Measurements from ENCODE around the gene ZDHHC11B. TPM values are rescaled to one million over a fixed set of nuclear protein-coding genes. Genes with fewer than 3 reads are reported as not detected.
"Not testable (repeated sequence)": the region's sequence is repeated elsewhere in the genome, so short reads cannot be mapped to it uniquely, and the experiment has no call there.

The ZDHHC11B gene
- total RNA-seq, 1 experiment from 2014 or later, result not detected

DNA sequence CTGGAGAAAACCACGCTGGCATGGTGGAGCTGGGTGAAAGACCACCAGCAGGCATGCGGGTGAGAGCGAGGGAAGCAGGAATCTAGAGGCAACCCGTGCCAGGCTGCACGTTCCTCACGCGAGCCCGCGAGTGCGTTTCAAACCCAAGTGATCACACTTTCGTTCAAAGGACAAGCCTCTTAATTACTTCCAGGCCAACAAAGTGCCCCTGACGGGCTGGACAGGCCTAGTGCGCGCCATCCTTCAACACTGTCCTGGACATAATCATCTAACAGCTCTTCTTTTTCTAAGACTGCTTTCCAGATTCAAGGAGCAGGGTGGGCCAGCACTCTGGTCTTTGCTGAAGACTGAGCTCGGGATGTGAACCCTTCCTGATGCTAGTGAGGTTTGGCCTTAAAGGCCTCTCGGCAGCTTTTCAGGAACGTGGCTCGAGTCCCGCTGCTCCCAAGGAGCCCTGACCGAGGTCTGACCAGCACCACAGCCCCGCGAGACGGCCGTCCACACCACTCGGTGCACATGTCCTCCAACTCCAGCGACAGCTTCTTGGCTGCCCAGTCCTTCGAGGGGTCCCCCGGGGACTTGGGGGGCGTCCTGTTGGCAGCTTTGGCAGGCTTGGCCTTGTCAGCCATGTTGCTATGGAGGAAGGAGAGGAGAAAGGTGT is 14.9 kb downstream of the ZDHHC11B start:
- not testable (repeated sequence) for DNase-seq (ENCODE audit: low read depth)

GRCh38 chr5:766666-767431 is 17.7 kb downstream of the ZDHHC11B start:
- DNase-seq (ENCODE audit: low read depth), result no peak

DNA sequence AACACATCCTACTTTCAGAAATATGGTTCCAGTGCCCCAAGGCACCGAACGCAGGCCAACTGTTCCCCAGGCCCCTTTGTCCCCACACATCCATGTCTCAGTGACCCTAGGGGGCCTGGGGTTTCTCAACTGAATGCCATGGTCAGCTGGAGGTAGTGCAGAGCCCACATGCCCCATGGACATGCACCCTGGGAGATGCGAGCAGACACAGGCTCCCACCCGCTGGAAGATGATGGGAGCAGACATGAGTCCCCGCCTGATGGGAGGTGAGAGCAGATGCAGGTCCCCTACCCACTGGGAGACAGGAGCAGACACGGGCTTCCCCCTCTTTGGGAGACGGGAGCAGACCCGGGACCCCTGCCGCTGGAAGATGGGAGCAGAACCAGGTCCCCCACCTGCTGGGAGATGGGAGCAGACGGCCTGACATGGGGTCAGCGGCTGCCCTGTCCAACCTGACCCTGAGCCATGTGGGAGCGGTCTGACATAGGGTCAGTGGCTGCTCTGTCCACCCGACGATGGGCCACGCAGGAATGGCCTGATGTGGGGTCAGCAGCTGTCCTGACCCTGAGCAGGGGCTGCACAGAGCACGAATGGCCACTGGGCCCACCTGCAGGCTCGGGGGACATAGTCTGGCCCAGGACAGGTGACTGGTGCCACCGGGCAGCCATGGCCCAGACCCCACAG is 18.4 kb downstream of the ZDHHC11B start:
- DNase-seq (ENCODE audit: low read depth), result no peak

- no peak for DNase-seq (ENCODE audit: low read depth)
Measured at GRCh38 chr5:763998-764781, 20.3 kb downstream of the ZDHHC11B start.

- no peak for DNase-seq (ENCODE audit: low read depth)
Measured at GRCh38 chr5:763397-763796, 21.1 kb downstream of the ZDHHC11B start.

- not testable (repeated sequence) for DNase-seq (ENCODE audit: low read depth)
Measured at GRCh38 chr5:762996-763395, 21.5 kb downstream of the ZDHHC11B start.

DNA sequence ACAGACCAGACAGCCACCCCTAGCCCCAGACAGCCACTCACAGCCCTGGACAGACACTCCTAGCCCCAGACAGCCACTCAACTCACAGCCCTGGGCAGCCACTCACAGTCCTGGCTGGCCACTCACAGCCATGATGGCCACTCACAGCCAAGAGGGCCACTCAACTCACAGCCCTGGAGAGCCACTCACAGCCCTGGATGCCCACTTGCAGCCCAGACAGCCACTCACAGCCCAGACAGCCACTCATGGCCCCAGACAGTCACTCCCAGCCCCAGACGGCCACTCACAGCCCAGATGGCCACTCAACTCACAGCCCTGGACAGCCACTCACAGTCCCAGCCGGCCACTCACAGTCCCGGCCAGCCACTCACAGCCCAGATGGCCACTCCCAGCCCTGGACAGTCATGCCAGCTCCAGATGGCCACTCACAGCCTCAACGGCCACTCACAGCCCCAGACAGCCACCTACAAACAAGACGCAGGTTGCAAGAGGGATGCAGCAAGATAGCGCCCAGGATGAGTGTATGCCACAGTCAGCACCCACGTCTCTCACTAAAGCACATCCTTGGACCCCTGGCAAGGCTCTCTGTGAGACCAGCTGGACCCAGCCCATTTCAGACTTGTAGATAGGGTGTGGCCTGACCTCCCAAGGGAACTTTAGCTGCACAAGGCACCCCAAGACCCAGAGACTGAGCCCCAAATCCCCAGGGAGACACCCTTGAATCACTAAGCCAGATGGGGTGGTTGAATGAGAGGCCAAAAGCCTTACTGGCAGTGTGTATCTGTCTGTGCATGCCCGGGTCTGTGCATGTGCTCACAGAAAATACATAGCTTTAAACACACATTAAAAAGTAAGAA is 22.4 kb downstream of the ZDHHC11B start:
- peak; percentile 12 for DNase-seq (ENCODE audit: low read depth)

GRCh38 chr5:761059-761771 is 23.3 kb downstream of the ZDHHC11B start:
- DNase-seq (ENCODE audit: low read depth), result no peak

DNA sequence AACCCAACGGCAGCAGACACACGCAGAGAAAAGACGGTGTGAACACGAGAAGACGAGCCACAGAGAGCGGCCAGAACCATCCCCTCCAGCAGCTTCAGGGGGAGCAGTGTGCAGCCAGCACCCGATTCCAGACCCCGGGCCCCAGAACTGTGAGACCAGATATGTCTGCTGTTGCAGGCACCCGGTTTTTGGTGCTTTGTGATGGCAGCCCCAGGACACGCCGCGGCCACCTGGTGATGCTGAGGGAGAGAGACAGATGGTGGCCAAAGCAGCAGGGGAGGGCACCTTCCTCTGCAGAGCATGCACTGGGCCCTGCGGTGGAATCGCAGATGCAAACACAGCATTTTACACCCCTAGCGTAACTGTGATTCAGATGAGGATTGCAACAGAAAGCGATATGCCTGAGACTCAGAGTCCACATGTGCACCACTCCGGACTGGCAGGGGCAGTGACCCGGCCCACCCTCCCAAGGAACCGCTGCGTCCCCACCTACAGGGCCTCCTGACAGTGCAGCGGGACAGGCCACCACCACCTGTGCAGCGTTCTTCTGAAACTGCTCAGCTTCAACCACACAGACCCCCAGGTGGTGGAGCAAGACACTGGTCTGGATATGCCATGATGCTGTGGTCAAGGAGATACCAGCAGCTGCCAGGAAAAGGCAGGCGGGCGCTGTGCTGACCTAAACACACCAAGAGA is 24.0 kb downstream of the ZDHHC11B start:
- no peak for DNase-seq (ENCODE audit: low read depth)

- DNase-seq (ENCODE audit: low read depth), result no peak
Measured at GRCh38 chr5:759781-760362, 24.7 kb downstream of the ZDHHC11B start.

DNA sequence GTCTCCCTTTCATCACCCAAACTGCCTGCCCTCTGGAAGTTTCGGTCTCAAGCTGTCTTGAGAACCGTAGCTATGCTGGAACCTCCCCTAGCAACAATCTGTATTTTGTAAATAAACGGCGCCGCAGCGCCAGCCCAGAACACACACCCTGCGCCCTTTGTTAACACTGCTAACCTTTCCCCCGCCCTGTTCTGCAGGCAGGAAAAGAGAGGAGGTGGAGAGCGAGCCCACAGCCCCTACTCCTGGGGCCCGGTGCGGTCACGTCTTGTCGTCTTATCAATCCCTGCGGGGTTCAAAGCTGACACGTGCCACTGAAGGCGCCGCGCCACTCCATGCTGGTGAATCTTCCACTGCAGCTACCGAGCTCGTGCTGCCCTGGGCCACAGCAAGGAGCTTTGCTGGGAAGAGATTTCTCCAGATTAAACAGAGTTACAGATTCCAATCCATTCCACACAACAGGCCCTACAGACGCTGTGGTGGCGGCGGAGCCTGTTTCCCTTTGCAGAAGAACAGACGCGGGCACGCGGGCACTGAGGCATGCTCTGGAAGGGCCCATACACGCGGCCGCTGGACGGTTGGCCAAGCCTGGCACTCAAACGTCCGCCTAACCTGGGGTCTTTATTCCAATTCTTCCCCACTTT is 25.3 kb downstream of the ZDHHC11B start:
- no peak for DNase-seq (ENCODE audit: low read depth)

DNA sequence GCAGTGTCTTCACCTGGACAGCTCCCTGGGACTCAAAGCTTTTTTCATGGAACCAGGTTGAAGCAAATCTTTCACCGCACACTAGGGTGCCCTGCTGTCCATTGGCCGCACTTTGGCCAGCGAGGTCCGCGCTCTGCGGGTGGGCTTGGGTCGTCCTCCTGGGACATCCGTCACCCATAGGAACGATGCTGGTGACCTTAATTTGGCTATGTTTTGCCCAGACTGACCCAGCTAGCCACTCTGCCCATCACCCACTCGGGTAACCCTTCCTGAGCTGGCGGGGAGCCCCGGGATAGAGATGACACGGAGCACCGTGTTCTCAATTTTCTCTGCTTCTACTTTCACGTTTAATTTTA is 25.9 kb downstream of the ZDHHC11B start:
- DNase-seq (ENCODE audit: low read depth), result no peak

GRCh38 chr5:757931-758697 is 26.4 kb downstream of the ZDHHC11B start:
- DNase-seq (ENCODE audit: low read depth), result no peak

DNA sequence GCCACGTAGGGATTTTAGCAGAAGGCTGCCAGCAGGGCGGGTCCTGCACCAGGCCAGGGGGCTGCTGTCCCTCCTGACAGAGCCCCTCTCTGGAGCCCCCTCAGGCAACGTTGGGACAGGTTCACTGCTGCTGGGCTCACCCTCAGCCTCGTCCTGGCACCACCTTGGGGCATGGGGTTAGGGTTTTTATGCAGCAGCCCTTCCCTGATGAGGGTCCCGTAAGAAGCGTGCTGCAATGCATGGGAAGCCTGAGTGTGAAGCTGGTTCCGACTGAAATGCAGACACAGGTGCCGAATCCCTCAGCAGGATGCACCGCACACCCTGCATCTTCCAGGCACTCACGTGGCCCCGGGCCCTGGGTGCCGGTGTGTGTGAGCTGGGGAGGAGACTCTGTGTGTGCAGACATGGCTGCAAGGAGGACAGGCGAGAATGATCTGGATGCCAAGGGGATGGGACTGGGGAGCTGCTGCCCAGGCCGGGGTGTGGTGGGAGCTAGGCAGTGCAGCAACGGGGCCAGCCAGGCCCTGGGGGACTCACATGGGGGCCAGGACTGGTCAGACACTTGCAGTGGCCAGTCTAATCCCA is 27.1 kb downstream of the ZDHHC11B start:
- DNase-seq (ENCODE audit: low read depth), result no peak

DNA sequence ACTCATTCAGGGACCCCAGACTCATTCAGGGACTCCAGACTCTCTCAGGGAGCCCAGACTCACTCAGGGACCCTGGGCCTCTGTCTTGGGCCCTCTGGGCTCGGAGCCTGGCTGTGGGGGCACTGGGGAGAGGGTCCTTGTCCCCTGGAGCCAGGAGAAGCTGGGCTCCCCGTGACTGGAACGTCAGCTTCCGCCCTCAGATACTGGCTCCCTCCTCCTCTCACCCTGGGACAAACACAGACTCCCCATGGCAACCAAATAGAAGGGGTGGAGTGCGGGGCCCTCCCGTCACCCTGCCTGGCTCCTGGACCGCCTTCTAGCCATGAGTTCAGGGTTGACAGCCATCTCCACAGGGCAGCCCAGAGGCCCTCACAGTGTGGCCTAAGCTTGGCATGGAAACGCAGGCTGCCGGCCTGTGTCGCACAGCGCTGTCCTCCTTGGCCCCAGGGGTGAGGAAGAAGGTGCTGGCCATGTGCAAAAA is 27.6 kb downstream of the ZDHHC11B start:
- DNase-seq (ENCODE audit: low read depth), result no peak

DNA sequence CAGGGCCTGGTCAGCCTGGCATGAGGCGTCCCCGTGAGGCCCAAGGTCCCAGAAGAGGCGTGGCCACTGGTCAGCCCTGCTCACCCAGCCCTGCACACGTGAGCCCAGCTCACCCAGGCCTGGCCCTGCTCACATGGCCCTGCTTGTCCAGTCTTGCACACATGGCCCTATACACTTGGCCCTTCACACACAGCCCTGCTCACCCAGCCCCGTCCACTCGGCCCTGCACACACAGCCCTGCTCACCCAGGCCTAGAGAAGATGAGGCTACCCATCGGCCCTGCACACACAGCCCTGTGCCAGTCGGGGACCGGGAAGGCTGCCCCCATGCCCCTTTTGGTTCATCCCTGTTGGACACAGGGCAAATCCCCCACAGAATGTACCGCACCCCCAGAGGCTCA is 28.4 kb downstream of the ZDHHC11B start:
- DNase-seq (ENCODE audit: low read depth), result no peak

GRCh38 chr5:754143-754632 is 30.3 kb downstream of the ZDHHC11B start:
- not testable (repeated sequence) for DNase-seq (ENCODE audit: low read depth)
